Caco-2 (cell line): ENCODE results near the gene SLC19A3. TPM values are rescaled to one million over a fixed set of nuclear protein-coding genes. Genes with fewer than 3 reads are reported as not detected.
A peak's percentile ranks its signal among the peaks of the same experiment; 100 is the strongest.

Experiments
- BruUV-seq: library from RNA; stranded (reverse); fragments of 400-500 nt; replicated peaks from 2 replicates; lab custom pipeline; 2021; lab: Mats Ljungman, UMichigan
- CTCF ChIA-PET: fragments of 300-600 bp; sonication (Branson Sonifier 250); formaldehyde crosslinking; loops from one replicate; lab custom pipeline; 2022; ENCODE audit warnings: antibody characterized with exemption; lab: Charles Lee
- POLR2A ChIA-PET: fragments of 300-600 bp; sonication (Branson Sonifier 250); formaldehyde crosslinking; loops from one replicate; lab custom pipeline; 2022; ENCODE audit warnings: antibody characterized with exemption; lab: Charles Lee
- DNase-seq, 2 experiments: peaks; one replicate each; pipeline versions ENCODE4 v3.0.0 to v3.0.0-alpha.2; 2020 to 2022
- H3K27me3 ChIP-seq: replicated peaks from 2 replicates; pipeline ENCODE4 v1.6.0; 2011; ENCODE audit warnings: low read length; ENCODE audit not compliant: control insufficient read depth, insufficient read depth
- H3K36me3 ChIP-seq: 2 replicates; pipeline ENCODE4 v1.5.1; 2011; ENCODE audit warnings: low read length; ENCODE audit not compliant: control insufficient read depth, insufficient read depth
- H3K4me1 ChIP-seq: fragments of 250-450 bp; sonication (Bioruptor Pico); 2 replicates; pipeline ENCODE4 v1.5.1; 2020; ENCODE audit warnings: mild to moderate bottlenecking
- H3K4me3 ChIP-seq: 2 replicates; pipeline ENCODE4 v1.5.1; 2011; ENCODE audit warnings: low read depth, mild to moderate bottlenecking, control low read depth, low read length
- H3K9me3 ChIP-seq: fragments of 250-450 bp; sonication (Bioruptor Pico); 2 replicates; pipeline ENCODE4 v1.5.1; 2020; ENCODE audit warnings: mild to moderate bottlenecking, moderate library complexity
- H3K27ac Mint-ChIP-seq: one replicate; pipeline ENCODE4 v1.8.0; 2022; ENCODE audit warnings: mixed read lengths; ENCODE audit not compliant: unreplicated experiment
- H3K27me3 Mint-ChIP-seq: one replicate; pipeline ENCODE4 v1.8.0; 2022; ENCODE audit warnings: mixed read lengths; ENCODE audit not compliant: insufficient read depth, unreplicated experiment
- H3K36me3 Mint-ChIP-seq: one replicate; pipeline ENCODE4 v1.8.0; 2022; ENCODE audit warnings: mild to moderate bottlenecking, mixed read lengths; ENCODE audit not compliant: insufficient read depth, unreplicated experiment
- H3K4me1 Mint-ChIP-seq: one replicate; pipeline ENCODE4 v1.8.0; 2022; ENCODE audit warnings: low read depth, mixed read lengths; ENCODE audit not compliant: unreplicated experiment
- H3K4me3 Mint-ChIP-seq: one replicate; pipeline ENCODE4 v1.8.0; 2022; ENCODE audit warnings: mild to moderate bottlenecking, moderate library complexity, mixed read lengths; ENCODE audit not compliant: unreplicated experiment
- H3K9me3 Mint-ChIP-seq: one replicate; pipeline ENCODE4 v1.8.0; 2022; ENCODE audit warnings: mixed read lengths; ENCODE audit not compliant: unreplicated experiment
- intact Hi-C: fragments of 100-400 bp; cut with micrococcal nuclease; formaldehyde crosslinking; loops from one replicate; pipeline ENCODE4 v1.10.0; 2022; ENCODE audit not compliant: unreplicated experiment
- total RNA-seq: library from RNA; stranded (reverse); gene quantifications from 2 replicates; pipeline ENCODE4 v1.2.3, GENCODE V29; 2022
- TF ChIP-seq, protein P1 (sequence below), 2 experiments: fragments of 200-600 bp in 1 of 2; IDR thresholded peaks; 1 replicate in 1 of 2; 2 replicates in 1 of 2; pipeline versions ENCODE4 v1.5.1 to v1.8.0; 2011 to 2022; ENCODE audit warnings: antibody characterized with exemption in 1 of 2, control low read depth in 1 of 2, inconsistent platforms in 1 of 2, low read depth in 1 of 2, low read length in 1 of 2, mild to moderate bottlenecking in 1 of 2, moderate library complexity in 1 of 2; ENCODE audit not compliant: insufficient read depth in 1 of 2, severe bottlenecking in 1 of 2, unreplicated experiment in 1 of 2

The SLC19A3 gene
- total RNA-seq, 1 experiment from 2014 or later, result 98.5 TPM

DNA sequence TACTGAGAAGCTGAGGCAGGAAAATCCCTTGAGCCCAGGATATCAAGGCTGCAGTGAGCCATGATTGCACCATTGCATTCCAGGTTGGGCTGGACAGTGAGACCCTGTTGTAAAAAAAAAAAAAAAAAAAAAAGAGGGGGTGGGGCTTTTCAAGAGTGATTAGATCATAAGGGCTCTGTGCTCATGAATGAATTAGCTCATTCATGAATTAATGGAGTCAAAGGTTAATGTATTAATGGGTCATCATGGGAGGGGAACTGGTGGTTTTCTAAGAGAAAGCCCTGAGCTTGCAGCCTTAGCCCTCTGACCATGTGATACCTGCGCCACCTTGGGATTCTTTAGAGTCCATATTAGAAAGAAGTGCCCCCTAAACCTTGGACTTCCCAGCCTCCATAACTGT, 4.5 kb downstream of the SLC19A3 start:
- no peaks in the 10 kb centered on the region for H3K9me3 Mint-ChIP-seq
- no peaks in the 10 kb centered on the region for H3K9me3 ChIP-seq
- DNase-seq, result peak; percentile 28 to 48
- no peaks in the 10 kb centered on the region for H3K27me3 Mint-ChIP-seq
- H3K36me3 Mint-ChIP-seq, result peaks cover 69% of the 10 kb centered on the region
- no TSS peak for BruUV-seq
- H3K36me3 ChIP-seq, result no peaks in the 10 kb centered on the region; the same call in 1 of the 2 replicates
- ChIA-PET POLR2A (interaction anchor here (0.6 kb wide), 1 partner anchor 167 kb away, joined by 5 read pairs; no protein-coding TSS in a partner anchor), CTCF (interaction anchor here (0.9 kb wide), 1 partner anchor 10 kb away, joined by 4 read pairs; no protein-coding TSS in a partner anchor)
- no peak overlapping the region for H3K27ac Mint-ChIP-seq
- peaks cover 7% of the 10 kb centered on the region for H3K4me1 Mint-ChIP-seq
- peaks cover 11% of the 10 kb centered on the region; the same call in 1 of the 2 replicates for H3K4me1 ChIP-seq
- H3K27me3 ChIP-seq, result no peaks in the 10 kb centered on the region
- TF ChIP-seq, protein P1, sequence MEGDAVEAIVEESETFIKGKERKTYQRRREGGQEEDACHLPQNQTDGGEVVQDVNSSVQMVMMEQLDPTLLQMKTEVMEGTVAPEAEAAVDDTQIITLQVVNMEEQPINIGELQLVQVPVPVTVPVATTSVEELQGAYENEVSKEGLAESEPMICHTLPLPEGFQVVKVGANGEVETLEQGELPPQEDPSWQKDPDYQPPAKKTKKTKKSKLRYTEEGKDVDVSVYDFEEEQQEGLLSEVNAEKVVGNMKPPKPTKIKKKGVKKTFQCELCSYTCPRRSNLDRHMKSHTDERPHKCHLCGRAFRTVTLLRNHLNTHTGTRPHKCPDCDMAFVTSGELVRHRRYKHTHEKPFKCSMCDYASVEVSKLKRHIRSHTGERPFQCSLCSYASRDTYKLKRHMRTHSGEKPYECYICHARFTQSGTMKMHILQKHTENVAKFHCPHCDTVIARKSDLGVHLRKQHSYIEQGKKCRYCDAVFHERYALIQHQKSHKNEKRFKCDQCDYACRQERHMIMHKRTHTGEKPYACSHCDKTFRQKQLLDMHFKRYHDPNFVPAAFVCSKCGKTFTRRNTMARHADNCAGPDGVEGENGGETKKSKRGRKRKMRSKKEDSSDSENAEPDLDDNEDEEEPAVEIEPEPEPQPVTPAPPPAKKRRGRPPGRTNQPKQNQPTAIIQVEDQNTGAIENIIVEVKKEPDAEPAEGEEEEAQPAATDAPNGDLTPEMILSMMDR (IDR thresholded peaks at IDR 0.05; ENCODE audit: insufficient read depth in 1 of 2, low read depth in 1 of 2, low read length in 1 of 2, severe bottlenecking in 1 of 2, unreplicated experiment in 1 of 2), result no peak
- H3K4me3 ChIP-seq, result no peak overlapping the region
- intact Hi-C loops, result no loop called here
- H3K4me3 Mint-ChIP-seq, result no peak overlapping the region

DNA sequence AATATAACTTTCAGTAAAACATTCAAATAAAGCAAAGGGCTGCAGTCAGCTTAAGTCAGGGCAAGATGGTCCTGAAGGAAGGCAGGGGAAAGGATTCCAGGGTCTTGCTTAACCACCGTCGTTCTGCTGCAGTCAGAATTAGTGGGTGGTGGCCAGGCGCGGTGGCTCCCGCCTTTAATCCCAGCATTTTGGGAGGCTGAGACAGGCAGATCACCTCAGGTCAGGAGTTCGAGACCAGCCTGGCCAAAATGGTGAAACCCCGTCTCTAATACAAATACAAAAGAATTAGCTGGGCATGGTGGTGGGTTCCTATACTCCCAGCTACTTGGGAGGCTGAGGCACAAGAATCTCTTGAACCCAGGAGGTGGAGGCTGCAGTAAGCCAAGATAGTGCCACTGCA, 6.8 kb downstream of the SLC19A3 start:
- no peak for DNase-seq
- BruUV-seq, result no TSS peak
- Histone ChIP-seq H3K27me3 (no peaks in the 10 kb centered on the region), H3K36me3 (no peaks in the 10 kb centered on the region; the same call in 1 of the 2 replicates), H3K9me3 (no peaks in the 10 kb centered on the region), H3K4me3 (no peak overlapping the region), H3K4me1 (peaks cover 20% of the 10 kb centered on the region)
- H3K27me3 Mint-ChIP-seq, result no peaks in the 10 kb centered on the region
- H3K4me1 Mint-ChIP-seq, result peaks cover 4% of the 10 kb centered on the region
- no peak overlapping the region for H3K27ac Mint-ChIP-seq
- CTCF ChIA-PET, result no interaction called here
- H3K4me3 Mint-ChIP-seq, result no peak overlapping the region
- H3K36me3 Mint-ChIP-seq, result peaks cover 79% of the 10 kb centered on the region
- no peaks in the 10 kb centered on the region for H3K9me3 Mint-ChIP-seq
- TF ChIP-seq, protein P1 (IDR thresholded peaks at IDR 0.05; ENCODE audit: insufficient read depth in 1 of 2, low read depth in 1 of 2, low read length in 1 of 2, severe bottlenecking in 1 of 2, unreplicated experiment in 1 of 2), result no peak
- POLR2A ChIA-PET, result interaction anchor here (0.5 kb wide), 1 partner anchor 50 kb away, joined by 7 read pairs; no protein-coding TSS in a partner anchor
- intact Hi-C loops, result no loop called here

DNA sequence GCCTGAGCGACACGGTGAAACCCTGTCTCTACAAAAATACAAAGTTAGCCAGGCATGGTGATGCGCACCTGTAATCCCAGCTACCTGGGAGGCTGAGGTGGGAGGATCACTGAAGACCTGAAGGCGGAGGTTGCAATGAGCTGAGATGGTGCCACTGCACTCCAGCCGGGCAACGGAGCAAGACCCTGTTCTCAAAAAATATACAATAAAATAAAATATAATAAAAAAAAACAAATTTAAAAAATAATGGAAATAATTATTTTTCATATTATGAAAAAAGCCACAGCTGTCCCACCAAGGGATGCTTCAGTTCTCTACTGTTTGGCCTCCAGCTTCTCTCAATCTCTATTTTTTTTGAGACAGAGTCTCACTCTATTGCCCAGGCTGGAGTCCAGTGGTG, 10.4 kb downstream of the SLC19A3 start:
- Mint-ChIP-seq H3K4me3 (no peak overlapping the region), H3K27me3 (no peaks in the 10 kb centered on the region), H3K4me1 (peaks cover 28% of the 10 kb centered on the region), H3K36me3 (peaks cover 83% of the 10 kb centered on the region), H3K9me3 (no peaks in the 10 kb centered on the region), H3K27ac (no peak overlapping the region)
- TF ChIP-seq, protein P1 (IDR thresholded peaks at IDR 0.05; ENCODE audit: insufficient read depth in 1 of 2, low read depth in 1 of 2, low read length in 1 of 2, severe bottlenecking in 1 of 2, unreplicated experiment in 1 of 2), result no peak
- no peak for DNase-seq
- ChIA-PET POLR2A (no interaction called here), CTCF (no interaction called here)
- Histone ChIP-seq H3K27me3 (no peaks in the 10 kb centered on the region), H3K9me3 (no peaks in the 10 kb centered on the region), H3K4me1 (peaks cover 36% of the 10 kb centered on the region), H3K36me3 (peaks cover 2% of the 10 kb centered on the region; the same call in 1 of the 2 replicates), H3K4me3 (no peak overlapping the region)
- intact Hi-C loops, result no loop called here
- no TSS peak for BruUV-seq
